ENCODE results near the gene ARMH2. TPM values are rescaled to one million over a fixed set of nuclear protein-coding genes. Genes with fewer than 3 reads are reported as not detected.
"Not testable (repeated sequence)": the region's sequence is repeated elsewhere in the genome, so short reads cannot be mapped to it uniquely, and the experiment has no call there.

ARMH2 gene
- total RNA-seq, 4 donors from 2014 or later: not detected

GRCh38 chr6:24753545-24753944, 45.2 kb downstream of the ARMH2 start:
- intact Hi-C loops (cut with DNase I): no loop called here
- no peak for DNase-seq
- WGBS, 2 donors: 81 to 89% methylated on average over 2 of the region's 2 CpGs

GRCh38 chr6:24752917-24753492, 45.7 kb downstream of the ARMH2 start:
- intact Hi-C loops (cut with DNase I): no loop called here
- Histone ChIP-seq H3K27ac (no peak overlapping the region), H3K9me3 (no peaks in the 10 kb centered on the region), H3K27me3 (no peaks in the 10 kb centered on the region), H3K4me1 (peaks cover 0 to 3% (median 0%) of the 10 kb centered on the region in 3 donors), H3K36me3 (no peaks in the 10 kb centered on the region), H3K4me3 (no peak overlapping the region)
- TF ChIP-seq POLR2A (IDR thresholded peaks at IDR 0.05) (no peak), CTCF (IDR thresholded peaks at IDR 0.05) (no peak)
- 100% methylated on average over 1 of the region's 1 CpG for WGBS, 2 donors
- DNase-seq: no peak

More at GRCh38 chr6:24753545-24753944, 45.2 kb downstream of the ARMH2 start:
- TF ChIP-seq CTCF (IDR thresholded peaks at IDR 0.05): no peak
- no peak for TF ChIP-seq POLR2A (IDR thresholded peaks at IDR 0.05)
- Histone ChIP-seq H3K27ac (no peak overlapping the region), H3K27me3 (no peaks in the 10 kb centered on the region), H3K4me3 (no peak overlapping the region), H3K9me3 (no peaks in the 10 kb centered on the region), H3K36me3 (no peaks in the 10 kb centered on the region), H3K4me1 (peaks cover 0 to 3% (median 0%) of the 10 kb centered on the region in 3 donors)

- TF ChIP-seq CTCF (IDR thresholded peaks at IDR 0.05) (no peak), POLR2A (IDR thresholded peaks at IDR 0.05) (no peak)
- WGBS, 2 donors: 54 to 68% methylated on average over 2 of the region's 2 CpGs
- Histone ChIP-seq H3K4me3 (no peak overlapping the region), H3K27me3 (no peaks in the 10 kb centered on the region), H3K36me3 (no peaks in the 10 kb centered on the region), H3K4me1 (peaks cover 0 to 3% (median 0%) of the 10 kb centered on the region in 3 donors), H3K9me3 (no peaks in the 10 kb centered on the region), H3K27ac (no peak overlapping the region)
- intact Hi-C loops (cut with DNase I): no loop called here
- DNase-seq: no peak
These were observed 46.2 kb downstream of the ARMH2 start for GRCh38 chr6:24752503-24752902.

- intact Hi-C loops (cut with DNase I); H3K27ac ChIP-seq; DNase-seq; H3K4me3 ChIP-seq; H3K27me3 ChIP-seq; H3K9me3 ChIP-seq; H3K4me1 ChIP-seq; H3K36me3 ChIP-seq: not testable (repeated sequence)
- 68 to 83% methylated on average over 3 of the region's 3 CpGs for WGBS, 2 donors
These were observed 47.8 kb downstream of the ARMH2 start for GRCh38 chr6:24750878-24751277.

- intact Hi-C loops (cut with DNase I): no loop called here
- no peaks in the 10 kb centered on the region for H3K9me3 ChIP-seq
- 63 to 69% methylated on average over 3 of the region's 3 CpGs for WGBS, 2 donors
These were observed 49.4 kb downstream of the ARMH2 start for GRCh38 chr6:24749297-24749696.

More at GRCh38 chr6:24749297-24749696, 49.4 kb downstream of the ARMH2 start:
- no peaks in the 10 kb centered on the region for H3K27me3 ChIP-seq
- peaks cover 0 to 3% (median 0%) of the 10 kb centered on the region in 3 donors for H3K4me1 ChIP-seq
- H3K4me3 ChIP-seq: no peak overlapping the region
- DNase-seq: no peak
- TF ChIP-seq CTCF (IDR thresholded peaks at IDR 0.05) (no peak), POLR2A (IDR thresholded peaks at IDR 0.05) (no peak)
- peak overlapping the region in 2 of 4 donors; percentile 11 to 31 for H3K27ac ChIP-seq
- no peaks in the 10 kb centered on the region for H3K36me3 ChIP-seq

Other genes starting within 250 kb of the ARMH2 start
- under 1 TPM in 2 of 4 donors, not detected in 2; under 0.01 to 0.04 TPM for gene KIAA0319, start 152.7 kb downstream of the ARMH2 start, total RNA-seq
- 10 to 100 TPM; 12.2 to 31.9 (median 19.7) TPM for gene TDP2, start 132.0 kb downstream of the ARMH2 start, total RNA-seq
- gene ACOT13, start 131.8 kb downstream of the ARMH2 start, total RNA-seq: 1 to 10 TPM; 2.5 to 6.1 (median 3.6) TPM
- gene C6orf62, start 79.8 kb downstream of the ARMH2 start, total RNA-seq: 10 to 100 TPM; 38.5 to 82.9 (median 54.8) TPM
- gene GMNN, start 24.0 kb downstream of the ARMH2 start, total RNA-seq: 10 to 100 TPM; 12.4 to 24.3 (median 16.3) TPM
- 1 to 10 TPM in 3 of 4 donors, under 1 TPM in 1; 0.83 to 4.4 (median 3.3) TPM for gene RIPOR2, start 137.0 kb upstream of the ARMH2 start, total RNA-seq

Data from esophagus squamous epithelium (tissue), 5 donors.